NCI-H2029 (cell line): ENCODE measurements around the gene TRAPPC5.
"Not testable (repeated sequence)": the region's sequence is repeated elsewhere in the genome, so short reads cannot be mapped to it uniquely, and the experiment has no call there.

Experiments
- DNase-seq: peaks from one replicate; lab custom pipeline; 2025; lab: John Stamatoyannopoulos, UW

TRAPPC5 gene

DNA sequence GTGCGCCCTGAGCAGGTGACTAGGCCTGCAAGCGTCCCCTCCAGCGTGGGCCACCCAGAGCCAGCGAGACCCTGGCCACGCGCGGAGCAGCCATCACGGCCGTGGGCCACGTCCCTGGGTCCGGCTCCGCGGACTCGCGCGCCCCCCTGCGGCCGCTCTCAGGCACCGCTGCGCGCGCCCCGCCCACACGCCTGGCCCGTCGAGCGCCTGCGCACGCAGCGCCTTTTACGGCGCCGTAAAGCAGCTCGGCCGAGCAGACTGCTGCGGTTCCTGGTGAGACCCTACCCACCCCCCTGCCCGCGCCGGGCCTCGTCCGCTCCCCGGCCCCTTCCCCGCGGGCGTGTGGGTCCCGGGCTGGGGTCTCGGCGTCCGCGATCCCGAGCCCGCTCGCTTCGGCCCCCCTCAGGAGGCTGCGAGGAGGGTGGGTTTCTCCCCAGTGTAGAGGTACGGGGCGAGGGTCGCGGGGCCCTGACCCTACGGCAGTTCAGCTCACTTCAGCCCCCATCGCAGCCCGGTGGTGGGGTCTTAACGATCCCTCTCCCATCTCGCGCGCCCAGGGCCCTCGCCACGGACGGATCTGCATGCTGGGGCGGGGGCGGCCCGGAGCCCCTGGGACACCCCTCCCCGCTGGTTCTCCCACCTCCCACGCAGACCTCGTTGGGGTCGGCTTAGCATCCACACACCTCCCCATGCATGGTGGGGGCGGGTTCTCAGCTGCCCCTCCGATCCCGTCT lies at the start of gene TRAPPC5:
Gene TRAPPC5, plus strand, starts transcription at position 228 of the 734 bp plus-strand sequence. CDS start 1,421 bp downstream, outside the sequence.
- peak; percentile 85 for DNase-seq

DNA sequence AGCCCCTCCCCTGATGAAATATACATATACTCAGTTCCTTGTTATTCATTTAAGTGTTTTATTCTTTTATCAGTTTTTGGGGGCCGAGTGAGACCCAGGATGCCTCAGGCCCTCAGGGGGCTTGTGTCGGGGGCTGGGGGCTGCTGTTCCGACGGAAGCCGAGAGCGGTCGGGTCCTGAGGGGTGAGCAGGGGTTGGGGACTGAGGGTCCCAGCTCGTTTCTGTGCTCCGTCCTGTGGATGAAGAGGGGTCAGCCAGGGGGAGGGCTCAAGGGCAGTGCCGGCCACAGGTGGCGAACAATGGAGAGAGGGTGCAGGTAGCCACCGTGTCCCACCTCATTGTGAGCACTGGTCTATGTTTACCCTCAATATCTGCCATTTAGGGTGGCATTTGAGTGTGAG lies 49.1 kb upstream of the TRAPPC5 start:
- no peak for DNase-seq

DNA sequence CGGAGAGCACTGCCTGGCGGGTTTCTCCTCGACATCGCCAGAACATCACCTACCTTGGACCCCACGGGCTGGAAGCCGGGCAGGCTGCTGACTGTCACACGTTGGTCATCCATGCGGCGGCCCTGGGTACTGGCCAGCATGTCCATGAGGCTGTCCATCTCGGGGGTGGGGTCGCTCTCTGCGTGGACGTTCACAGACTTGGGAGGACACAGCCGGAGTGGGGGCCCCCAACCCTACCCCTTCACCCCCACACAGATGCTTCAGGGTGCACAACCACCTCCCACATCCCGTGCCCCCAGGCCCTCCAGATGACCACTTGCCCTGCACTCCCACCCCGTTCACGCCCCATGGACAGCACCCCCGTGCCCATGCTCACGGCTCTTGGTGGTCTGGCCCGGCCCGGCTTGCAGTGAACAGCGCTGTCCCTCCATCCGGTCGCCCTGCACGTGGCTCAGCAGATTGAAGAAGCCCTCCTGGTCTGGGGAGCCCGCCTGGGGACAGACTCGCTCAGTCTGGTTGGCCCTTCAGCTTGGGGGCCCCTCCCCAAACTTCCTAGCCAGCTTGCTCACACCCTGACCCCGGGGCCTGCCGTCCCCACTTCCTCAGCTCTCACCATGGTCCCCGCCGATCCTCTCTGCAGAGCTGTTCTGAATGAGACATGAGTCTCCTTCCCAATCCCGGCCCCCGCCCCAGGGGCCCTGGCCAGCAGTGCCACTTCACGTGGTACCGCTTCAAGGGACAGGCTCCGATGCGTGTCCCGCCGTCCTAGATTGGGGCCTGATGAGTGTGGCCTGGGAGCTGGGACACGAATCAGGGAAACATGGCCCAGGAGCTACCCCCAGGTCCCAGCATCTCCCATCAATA lies 48.1 kb upstream of the TRAPPC5 start:
- DNase-seq, result no peak

DNA sequence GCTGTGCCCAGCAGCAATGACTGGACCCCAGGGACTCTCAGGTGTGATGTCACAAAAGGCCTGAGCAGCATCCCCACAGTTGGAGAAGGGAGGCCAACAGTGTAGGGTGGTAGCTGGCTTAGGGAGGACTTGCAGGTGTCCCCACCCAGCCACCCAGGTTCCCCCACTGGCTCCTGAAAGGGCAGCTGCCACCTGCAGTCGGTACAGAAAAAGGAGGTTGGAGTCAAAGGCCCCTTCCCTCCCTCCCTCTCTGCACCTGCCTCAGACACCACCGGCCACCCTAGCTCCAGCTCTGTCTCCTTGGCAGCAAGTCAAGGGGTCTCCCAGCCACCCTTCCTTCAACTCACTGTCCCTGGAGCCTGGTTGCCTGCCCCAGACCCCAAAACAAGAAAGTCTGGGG lies 46.9 kb upstream of the TRAPPC5 start, which contains the start of gene PCP2:
Gene PCP2, minus strand, starts transcription at position 22 of the 400 bp plus-strand sequence. CDS start 262 bp downstream, outside the sequence.
- no peak for DNase-seq

DNA sequence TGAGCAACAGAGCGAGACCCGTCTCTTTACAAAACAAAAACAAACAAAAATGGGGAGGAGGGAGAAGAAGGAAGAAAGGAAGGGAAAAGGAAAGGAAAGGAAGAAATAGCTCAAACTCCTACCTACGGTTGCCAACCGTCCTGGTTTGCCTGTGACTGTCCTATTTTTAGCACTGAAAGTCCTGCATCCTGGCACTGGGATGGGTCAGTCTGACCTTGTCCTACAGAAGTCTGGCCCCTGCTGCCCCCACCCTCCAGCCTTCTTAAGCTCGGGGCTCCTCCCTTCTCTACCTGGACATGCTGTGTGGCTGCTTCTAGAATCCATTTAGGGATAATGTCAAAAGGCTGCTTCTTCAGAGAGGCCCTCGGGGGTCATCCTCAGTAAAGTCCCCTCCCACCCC lies 45.0 kb upstream of the TRAPPC5 start:
- DNase-seq, result no peak

DNA sequence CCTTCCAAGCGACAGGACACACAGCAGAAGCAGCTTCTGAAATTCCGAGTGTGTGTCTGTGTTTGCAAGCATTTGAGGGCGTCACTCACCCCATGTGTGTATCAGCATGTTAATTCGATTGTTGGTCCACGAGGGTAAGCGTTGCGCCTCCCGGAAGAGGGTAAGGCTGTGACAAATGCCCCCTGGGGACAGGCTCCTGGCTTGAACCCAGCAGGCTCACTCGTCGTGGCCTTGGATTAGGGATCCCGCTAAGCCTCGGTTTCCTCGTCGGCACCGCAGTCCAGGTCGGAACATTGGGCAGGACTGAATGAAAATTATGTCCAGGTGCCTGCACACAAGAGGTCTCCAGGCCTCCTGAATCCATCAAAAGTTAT lies 44.3 kb upstream of the TRAPPC5 start:
- DNase-seq, result no peak

DNA sequence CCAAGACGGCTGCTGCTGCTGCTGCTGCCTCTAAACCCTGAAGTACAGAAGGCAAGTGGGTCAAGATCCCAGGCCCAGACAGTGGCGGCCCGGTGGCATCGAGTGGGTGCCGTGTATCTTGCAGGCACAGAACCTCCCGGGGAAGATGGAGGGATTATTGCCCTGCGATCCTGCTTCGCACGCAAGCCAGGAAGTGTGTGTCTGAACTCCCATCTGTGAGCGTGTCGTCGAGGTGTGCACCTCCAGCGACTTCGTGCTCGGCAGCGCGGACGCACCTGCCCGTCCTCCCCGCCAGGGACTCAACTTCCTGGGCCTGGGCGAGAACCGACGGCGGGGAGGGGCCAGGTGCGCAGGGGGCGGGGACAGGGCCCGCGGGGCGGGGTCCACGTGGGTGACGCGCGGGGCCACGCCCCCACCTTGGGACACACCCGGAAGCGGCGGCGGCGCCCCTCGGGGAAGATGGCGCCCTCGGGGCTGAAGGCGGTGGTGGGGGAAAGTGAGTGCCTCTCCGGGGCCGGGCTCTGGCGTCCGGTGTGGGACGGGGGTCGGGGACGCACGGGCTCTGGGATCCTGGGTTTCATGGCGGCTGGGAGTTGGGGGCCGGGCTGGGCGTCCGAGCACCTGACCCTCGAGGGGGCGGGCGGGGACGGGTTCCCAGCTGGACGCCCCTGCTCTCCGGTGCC lies 43.8 kb upstream of the TRAPPC5 start, which contains the start of gene STXBP2:
Gene STXBP2, plus strand, starts transcription at position 420 of the 683 bp plus-strand sequence. Its CDS starts 40 bp downstream, at position 460.
- peak; percentile 77 for DNase-seq

DNA sequence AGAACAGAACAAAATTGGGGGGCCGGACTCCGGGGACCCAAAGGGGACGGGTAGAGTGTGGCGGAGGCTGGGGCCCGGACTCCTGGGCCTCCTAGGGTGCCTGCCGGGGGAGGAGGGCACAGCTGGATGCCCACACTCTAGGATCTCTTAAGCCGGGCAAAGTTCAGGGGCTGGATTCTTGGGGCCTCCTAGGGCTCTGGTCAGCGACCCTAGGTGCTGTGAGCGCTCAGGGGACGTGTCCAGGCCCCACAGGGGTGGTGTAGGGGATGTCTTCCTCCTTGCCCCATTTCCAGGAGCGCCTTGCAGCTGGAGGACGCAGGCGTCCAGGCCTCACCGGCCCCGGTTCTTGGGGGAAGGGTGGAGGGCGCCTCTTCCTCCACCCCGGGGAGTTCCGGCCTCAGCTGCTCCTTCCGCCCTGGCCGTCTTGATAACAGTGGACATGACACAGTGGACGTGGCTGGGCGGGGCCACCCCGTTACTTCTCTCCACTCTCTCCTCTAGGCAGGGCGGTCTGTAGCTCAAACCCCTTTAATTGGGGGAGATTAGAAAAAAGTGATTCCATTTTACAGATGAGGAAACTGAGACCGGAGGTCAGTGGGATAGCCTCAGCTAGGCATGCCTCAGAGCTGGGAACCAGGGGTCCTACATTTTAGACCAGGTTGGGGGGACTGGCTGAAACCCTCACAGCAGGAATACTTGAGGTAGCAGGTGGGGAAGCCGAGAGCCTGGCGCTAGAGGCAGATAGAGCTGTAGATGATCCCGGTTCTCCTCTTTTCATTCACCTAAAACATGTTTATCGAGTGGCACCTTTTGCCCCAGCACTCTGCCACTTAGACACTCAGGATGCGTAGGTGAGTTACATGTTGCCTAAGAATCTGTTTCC lies 43.0 kb upstream of the TRAPPC5 start:
- DNase-seq, result no peak

DNA sequence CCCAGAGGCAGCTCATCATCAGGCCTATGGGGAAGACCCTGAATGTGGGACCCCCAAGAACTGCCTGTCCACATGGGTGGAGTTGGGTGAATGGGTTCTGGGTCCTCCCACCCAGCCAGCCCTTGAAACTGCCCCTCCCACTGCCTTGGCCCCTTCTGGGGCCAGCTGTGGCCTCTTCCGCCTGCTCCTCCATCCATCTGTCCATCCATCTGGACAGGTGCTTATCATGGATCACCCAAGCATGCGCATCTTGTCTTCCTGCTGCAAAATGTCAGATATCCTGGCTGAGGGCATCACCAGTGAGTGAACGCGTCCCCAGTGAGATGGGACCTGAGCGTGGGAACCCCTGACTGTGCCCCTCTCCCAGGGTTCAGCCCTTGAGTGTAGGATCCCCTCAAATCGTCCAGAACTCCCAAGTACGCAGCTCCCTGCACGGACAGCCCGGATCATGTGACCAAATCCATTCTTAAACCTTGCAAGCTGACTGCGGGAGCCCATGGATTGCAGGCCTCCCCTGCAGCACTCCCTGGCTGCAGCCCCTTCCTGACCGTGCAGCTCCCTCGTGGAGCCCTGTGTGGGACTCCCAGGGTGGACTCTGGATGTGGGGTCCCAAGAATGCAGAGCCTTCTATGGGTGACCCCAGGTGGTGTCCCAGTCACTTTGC lies 41.7 kb upstream of the TRAPPC5 start:
- DNase-seq, result no peak

DNA sequence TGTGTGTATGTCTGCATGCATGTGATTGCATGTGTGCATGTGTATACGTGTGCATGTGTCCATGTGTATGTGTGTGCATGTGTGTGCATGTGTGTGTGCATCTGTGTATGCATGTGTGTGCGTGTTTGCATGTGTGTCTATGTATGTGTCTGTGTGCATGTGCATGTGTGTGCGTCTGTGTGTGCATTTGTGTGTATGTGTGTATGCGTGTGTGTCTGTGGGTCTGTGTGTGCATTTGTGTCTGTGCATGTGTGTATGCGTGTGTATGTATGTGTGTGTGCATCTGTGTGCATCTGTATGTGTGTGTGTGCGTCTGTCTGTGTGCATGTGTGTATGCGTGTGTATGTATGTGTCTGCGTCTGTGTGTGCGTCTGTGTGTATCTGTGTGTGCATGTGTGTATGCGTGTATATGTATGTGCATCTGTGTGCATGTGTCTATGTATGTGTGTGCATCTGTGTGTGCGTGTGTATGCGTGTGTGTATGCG lies 40.7 kb upstream of the TRAPPC5 start:
- no peak for DNase-seq

DNA sequence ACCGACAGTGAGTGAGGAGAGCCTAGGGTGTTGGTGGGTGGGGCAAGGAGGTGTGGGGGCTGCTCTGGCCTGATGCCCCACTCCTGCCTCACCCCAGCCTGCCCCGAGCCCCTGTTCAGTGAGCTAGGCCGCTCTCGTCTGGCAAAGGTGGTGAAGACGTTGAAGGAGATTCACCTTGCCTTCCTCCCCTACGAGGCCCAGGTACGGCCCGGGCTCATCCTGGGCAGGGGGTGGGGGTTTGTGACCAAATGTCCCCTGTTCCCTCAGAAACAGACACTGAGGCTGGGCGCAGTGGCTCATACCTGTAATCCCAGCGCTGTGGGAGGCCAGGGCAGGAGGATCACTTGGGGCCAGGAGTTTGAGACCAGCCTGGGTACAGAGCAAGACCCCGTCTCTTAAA lies 39.8 kb upstream of the TRAPPC5 start:
- no peak for DNase-seq

DNA sequence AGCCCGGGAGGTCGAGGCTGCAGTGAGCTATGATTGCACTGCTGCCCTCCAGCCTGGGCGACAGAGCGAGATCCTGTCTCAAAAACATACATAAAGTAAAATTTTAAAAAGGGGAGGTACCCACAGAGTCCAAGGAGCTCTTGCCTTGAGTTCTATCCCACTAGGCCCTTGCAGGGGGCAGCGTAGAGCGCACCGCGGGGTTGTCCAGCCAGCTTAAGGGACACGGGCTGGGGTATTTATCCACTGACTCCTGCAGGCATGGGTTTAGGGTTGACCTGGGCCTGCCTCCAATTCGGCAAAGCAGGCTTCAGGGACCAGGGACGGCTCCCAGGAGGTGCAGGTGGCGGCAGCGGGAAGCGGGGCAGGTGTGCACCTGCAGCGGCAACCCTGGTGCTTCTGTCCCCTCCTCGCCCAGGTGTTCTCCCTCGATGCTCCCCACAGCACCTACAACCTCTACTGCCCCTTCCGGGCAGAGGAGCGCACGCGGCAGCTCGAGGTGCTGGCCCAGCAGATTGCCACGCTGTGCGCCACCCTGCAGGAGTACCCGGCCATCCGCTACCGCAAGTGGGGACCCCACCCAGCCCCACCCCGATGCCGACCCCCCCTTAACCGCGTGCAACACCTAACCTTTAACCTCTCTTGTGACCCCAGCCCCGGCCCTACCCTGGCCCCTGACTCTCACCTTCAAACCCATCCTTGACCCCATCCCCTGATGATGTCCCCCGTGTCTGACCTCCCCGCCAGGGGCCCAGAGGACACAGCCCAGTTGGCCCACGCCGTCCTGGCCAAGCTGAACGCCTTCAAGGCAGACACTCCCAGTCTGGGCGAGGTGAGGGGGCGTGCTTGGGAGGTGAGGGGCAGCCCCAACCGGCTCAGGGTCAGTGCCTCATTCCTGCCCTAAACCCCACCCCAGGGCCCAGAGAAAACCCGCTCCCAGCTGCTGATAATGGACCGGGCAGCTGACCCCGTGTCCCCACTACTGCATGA lies 39.0 kb upstream of the TRAPPC5 start:
- DNase-seq, result no peak

DNA sequence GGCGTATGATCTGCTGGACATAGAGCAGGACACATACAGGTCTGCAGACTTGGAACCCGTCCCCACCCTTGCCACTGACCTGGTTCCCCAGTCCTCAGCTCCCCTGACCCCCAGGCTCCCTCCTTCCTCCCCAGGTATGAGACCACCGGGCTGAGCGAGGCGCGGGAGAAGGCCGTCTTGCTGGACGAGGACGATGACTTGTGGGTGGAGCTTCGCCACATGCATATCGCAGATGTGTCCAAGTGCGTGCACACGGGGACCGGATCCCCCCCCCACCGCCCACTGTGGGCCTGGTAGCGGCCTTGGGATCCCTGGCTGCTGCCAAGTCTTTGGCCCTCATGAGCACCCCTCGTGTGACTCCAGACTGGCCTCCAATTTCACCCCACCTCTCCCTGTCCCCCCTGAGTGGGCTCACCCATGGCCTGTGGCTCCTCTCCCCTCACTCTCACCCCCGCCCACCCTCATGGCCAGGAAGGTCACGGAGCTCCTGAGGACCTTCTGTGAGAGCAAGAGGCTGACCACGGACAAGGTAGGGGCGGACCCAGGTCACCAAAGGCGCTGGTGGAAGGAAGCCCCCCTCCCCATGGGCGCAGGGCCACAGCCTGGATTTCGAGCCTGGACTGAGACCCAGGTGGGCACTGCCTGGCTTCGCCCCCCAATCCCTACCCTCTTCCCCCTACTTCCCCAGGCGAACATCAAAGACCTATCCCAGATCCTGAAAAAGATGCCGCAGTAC lies 38.2 kb upstream of the TRAPPC5 start:
- DNase-seq, result no peak

DNA sequence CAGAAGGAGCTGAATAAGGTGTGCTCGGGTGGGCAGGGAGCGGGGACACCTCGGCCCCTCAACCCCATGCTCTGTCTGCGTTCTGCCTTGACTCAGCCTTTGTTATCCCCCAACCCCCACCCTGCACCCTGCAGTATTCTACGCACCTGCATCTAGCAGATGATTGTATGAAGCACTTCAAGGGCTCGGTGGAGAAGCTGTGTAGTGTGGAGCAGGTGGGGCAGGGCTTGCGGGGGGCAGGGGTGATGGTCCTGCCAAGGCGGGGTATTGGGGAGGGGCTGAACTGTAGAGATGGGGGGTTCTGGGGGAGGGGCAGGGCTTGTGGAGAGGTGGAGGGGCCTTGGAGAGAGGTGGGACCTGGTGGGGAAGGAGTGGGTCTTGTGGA lies 37.6 kb upstream of the TRAPPC5 start:
- DNase-seq, result no peak

DNA sequence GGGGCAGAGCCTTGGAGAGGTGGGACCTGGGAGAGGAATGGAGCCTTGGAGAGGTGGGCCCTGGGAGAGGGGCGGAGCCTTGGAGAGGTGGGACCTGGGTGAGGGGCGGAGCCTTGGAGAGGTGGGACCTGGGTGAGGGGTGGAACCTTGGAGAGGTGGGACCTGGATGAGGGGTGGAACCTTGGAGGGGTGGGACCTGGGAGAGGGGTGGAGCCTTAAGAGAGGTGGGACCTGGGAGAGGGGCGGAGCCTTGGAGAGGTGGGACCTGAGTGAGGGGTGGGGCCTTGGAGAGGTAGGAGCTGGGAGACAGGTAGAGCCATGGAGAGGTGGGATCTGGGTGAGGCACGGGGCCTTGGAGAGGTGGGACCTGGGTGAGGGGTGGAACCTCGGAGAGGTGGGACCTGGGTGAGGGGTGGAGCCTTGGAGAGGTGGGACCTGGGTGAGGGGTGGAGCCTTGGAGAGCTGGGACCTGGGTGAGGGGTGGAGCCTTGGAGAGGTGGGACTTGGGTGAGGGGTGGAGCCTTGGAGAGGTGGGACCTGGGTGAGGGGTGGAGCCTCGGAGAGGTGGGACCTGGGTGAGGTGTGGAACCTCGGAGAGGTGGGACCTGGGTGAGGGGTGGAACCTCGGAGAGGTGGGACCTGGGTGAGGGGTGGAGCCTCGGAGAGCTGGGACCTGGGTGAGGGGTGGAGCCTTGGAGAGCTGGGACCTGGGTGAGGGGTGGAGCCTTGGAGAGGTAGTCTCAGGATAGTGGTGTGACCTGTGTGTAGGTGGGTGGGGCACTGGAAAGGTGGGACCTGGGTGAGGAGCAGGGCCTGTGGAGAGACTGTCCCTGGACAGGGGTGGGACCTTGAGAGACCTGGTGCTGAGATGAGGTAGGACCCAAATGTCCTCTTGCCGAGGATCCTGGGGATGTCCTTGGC lies 36.7 kb upstream of the TRAPPC5 start:
- not testable (repeated sequence) for DNase-seq

DNA sequence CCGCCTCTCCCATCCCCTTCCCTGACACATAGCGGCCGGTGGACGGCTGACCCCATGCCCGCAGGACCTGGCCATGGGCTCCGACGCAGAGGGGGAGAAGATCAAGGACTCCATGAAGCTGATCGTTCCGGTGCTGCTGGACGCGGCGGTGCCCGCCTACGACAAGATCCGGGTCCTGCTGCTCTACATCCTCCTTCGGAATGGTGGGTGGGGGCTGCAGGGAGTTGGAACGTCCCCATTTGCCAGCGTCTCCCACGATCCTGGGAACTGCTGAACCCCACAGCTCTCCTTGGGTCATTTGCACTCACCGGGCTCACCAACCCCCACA lies 36.1 kb upstream of the TRAPPC5 start:
- DNase-seq, result no peak

DNA sequence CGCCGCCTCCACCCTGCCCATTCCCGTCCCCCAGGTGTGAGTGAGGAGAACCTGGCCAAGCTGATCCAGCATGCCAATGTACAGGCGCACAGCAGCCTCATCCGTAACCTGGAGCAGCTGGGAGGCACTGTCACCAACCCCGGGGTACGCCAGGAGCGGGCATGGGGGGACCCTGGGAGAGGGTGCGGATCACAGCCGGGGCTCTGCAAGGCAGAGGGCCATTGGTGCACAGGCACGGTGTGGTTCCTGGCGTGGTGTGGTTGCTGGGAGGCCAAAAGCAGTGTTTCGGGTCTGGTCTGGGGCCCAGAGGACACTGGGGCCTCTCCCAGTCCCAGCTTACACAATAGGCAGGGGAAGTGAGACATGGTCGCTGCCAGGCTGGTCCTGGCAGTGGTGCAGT lies 35.5 kb upstream of the TRAPPC5 start:
- no peak for DNase-seq
